Activated CD4-positive, alpha-beta T cell treated with anti-CD3 and anti-CD28 coated beads, Interleukin-2, amount 10 ng/mL, durations not matched to agents 7 days and 5 days (primary cell): ENCODE results near the gene SMAD9. TPM values are rescaled to one million over a fixed set of nuclear protein-coding genes. Genes with fewer than 3 reads are reported as not detected.

Source experiments
- total RNA-seq, 2 experiments: library from RNA; stranded (reverse); gene quantifications; one replicate each; pipeline ENCODE4 v1.2.3, GENCODE V29; 2021

SMAD9 gene
- total RNA-seq, 2 experiments from 2014 or later: not detected

Other genes with a start within 250 kb of the SMAD9 start
- not detected for gene SERTM1, start 246.2 kb downstream of the SMAD9 start, total RNA-seq
- 10 to 100 TPM; 13.8 to 16.7 TPM for gene RFXAP, start 101.0 kb downstream of the SMAD9 start, total RNA-seq
- gene ALG5, start 79.1 kb upstream of the SMAD9 start, total RNA-seq: 10 to 100 TPM; 29.8 to 33.9 TPM
- 100 to 1,000 TPM in 1 of 2 experiments, 10 to 100 TPM in 1; 94.9 to 105 TPM for gene EXOSC8, start 80.5 kb upstream of the SMAD9 start, total RNA-seq
- gene SUPT20H, start 139.4 kb upstream of the SMAD9 start, total RNA-seq: 10 to 100 TPM; 74.1 to 79.8 TPM
- not detected for gene CSNK1A1L, start 185.4 kb upstream of the SMAD9 start, total RNA-seq